GM13976 (cell line): ENCODE results near the gene LRRC71.

Experiments
- DNase-seq: peaks from one replicate; pipeline ENCODE4 v3.0.0; 2012; ENCODE audit warnings: low spot score
- CTCF ChIP-seq: IDR thresholded peaks from 2 replicates; pipeline ENCODE4 v1.5.1; 2012; ENCODE audit warnings: borderline replicate concordance, mild to moderate bottlenecking; ENCODE audit not compliant: insufficient read depth; ENCODE audit errors: extremely low read depth, missing control alignments, control extremely low read depth
- in situ Hi-C: fragments of 300-500 bp; cut with MboI; formaldehyde crosslinking; loops from one replicate; pipeline ENCODE4 v1.12.0; 2022; ENCODE audit warnings: low sequenced_read_pairs, mixed read lengths, inconsistent platforms; ENCODE audit not compliant: unreplicated experiment

Gene LRRC71

GRCh38 chr1:156948708-156949107 is 28.3 kb downstream of the LRRC71 start:
- in situ Hi-C loops = no loop called here
- no peak for DNase-seq
- TF ChIP-seq CTCF = no peak

- no peak for TF ChIP-seq CTCF
- DNase-seq = no peak
- in situ Hi-C loops = no loop called here
Observed at GRCh38 chr1:156949127-156949526, 28.7 kb downstream of the LRRC71 start.

DNA sequence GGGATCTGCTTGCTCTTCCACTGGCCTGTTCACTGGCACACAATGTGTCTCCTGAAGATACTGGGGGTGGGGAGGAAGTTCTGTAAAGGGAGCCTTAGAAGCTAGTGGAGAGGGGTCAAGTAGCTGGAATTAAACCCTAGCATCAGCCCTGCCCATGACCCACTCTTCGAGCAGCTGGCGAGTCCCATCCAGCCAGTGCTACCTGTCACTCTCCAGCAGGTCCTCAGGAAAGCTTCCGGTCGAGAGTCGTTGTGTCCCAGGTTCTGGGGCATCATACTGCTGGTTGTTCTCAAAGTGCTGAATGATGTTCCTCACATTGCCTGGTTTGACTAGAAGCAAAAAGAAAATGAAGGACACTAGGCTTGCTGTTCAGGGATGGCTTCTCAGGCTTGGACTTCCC is 30.9 kb downstream of the LRRC71 start:
- TF ChIP-seq CTCF = no peak
- in situ Hi-C loops = no loop called here
- DNase-seq = no peak

DNA sequence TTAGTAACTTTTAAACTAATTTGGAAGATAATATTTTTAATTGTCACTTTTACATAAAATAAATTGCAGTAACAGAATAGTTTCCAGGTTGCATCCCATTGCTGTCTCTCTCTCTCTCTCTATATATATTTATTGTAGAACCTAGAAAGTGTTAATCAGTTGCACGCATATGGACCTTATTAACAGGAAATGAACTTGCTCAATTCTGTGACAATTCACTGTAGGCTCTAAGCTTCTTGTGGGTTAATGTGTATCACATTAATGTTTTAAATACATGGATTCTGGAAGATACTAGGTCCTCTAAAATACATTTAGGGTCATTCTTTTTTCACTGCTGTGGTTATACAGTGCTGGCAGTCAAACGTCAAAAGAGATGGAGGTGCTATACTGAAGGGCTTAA is 33.1 kb downstream of the LRRC71 start:
- no peak for DNase-seq
- in situ Hi-C loops = no loop called here
- TF ChIP-seq CTCF = no peak

- TF ChIP-seq CTCF = no peak
- in situ Hi-C loops = no loop called here
- DNase-seq = no peak
Observed at GRCh38 chr1:156956333-156956732, 35.9 kb downstream of the LRRC71 start.

- DNase-seq = no peak
- in situ Hi-C loops = no loop called here
- TF ChIP-seq CTCF = no peak
Observed at GRCh38 chr1:156957634-156958033, 37.2 kb downstream of the LRRC71 start.

DNA sequence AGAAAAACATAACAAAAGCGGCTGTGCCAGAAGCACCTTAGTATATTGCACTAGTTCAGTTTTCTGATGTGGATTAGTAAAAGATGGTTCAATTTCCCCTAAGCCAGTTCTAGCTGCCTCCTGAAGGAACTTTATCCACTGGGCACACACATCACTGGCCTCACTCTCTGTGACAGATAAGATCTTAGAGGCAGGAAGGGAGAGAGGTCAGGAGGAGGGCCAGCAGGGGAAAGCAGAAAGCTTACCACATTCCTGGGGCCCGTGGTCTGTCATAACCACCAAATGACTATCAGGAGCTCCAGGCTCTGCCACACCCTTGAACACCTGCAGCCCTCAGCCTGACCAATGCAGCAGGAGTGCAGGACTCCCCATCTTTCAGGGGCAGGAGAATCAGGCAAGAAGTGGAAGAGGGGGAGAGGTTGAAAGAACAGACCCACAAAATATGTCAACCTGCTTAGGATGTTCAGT is 37.8 kb downstream of the LRRC71 start:
- DNase-seq = no peak
- no peak for TF ChIP-seq CTCF
- in situ Hi-C loops = no loop called here
